Stimulated activated CD4-positive, alpha-beta T cell treated with anti-CD3 and anti-CD28 coated beads, Interleukin-1b, Interleukin-23, amount 100 ng/mL, for 48 hours (primary cell): Measurements from ENCODE around the gene SLC27A5.
"Not testable (repeated sequence)": the region's sequence is repeated elsewhere in the genome, so short reads cannot be mapped to it uniquely, and the experiment has no call there.

Source experiments
- DNase-seq: peaks from one replicate; pipeline ENCODE4 v3.0.0-alpha.2; 2020

Gene SLC27A5

GRCh38 chr19:58492265-58492664 is 19.5 kb downstream of the SLC27A5 start:
- DNase-seq: no peak

- no peak for DNase-seq
Observed at GRCh38 chr19:58491393-58491792, 20.4 kb downstream of the SLC27A5 start.

- DNase-seq: not testable (repeated sequence)
Observed at GRCh38 chr19:58484349-58484748, 27.4 kb downstream of the SLC27A5 start.

GRCh38 chr19:58483776-58484175 is 28.0 kb downstream of the SLC27A5 start:
- no peak for DNase-seq

DNA sequence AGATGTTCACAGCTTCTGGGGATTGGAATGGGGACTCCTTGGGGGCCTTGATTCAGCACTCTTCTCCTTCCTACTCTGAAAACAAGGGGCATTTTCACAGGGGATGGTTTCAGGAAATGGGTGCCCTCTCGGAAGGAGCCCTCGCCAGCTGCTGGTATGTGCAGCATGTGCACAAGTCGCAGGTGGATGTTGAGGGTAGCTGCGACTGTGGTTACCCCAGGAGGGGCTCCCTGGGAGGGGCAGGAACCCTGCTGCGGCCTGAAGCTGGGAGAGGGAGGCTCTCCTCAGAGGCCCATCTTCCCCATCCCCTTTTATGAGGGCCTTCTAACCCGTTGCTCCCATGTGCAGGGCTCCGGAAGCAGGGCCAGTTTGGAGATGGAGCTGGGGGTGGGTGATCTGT is 29.4 kb downstream of the SLC27A5 start:
- DNase-seq: no peak

- DNase-seq: no peak
Observed at GRCh38 chr19:58480831-58481230, 31.0 kb downstream of the SLC27A5 start.

GRCh38 chr19:58480481-58480830 is 31.3 kb downstream of the SLC27A5 start:
- no peak for DNase-seq

DNA sequence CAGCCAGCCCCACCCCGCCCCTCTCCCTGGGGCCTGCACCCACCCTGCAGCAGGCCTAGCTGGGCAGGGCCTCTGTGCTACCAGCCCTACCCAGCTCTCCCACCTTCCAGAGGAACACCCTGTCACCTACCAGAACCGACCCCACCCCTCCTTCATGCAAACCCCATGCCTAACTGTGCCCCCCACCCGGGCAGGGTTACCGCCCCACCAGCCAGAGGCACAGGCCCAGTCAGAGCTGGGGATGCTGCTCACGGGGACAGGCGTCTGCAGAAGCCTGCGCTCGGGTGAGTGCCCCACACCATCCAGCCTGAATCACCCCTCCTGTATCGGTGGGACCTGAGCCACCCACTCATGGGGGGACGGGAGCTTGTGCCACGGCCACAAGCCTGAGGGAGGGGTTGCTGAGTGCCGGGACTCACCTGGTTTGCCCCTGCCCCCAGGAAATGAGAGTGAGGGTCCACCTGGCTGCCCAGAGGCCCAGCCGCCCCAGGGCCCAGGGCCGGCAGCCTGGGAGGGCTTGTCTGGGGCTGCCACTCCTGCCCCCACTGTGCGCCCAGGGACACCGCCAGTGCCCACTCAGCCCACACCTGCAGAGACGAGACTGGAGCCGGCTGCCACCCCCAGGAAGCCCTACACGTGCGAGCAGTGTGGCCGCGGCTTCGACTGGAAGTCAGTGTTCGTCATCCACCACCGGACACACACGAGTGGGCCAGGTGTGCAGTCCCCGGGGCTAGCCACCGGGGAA is 31.9 kb downstream of the SLC27A5 start:
- no peak for DNase-seq

DNA sequence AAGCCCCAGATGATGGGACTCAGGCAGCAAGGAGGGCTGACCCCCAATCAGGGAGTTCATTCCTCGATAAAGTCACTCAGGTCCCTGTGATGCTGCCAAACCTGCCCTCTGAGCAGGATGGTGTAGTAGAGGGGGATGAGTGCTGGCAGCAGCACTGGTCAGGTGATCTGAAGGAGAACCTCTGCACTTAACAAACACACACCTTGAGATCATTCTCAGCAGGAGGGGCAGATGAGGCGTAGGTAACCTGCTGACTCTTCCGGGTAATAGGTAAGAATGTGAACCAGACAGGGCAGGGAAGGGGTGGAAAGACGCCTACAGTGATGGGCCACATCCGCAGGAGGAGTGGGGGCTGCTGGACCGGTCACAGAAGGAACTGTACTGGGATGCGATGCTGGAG is 32.5 kb downstream of the SLC27A5 start:
- no peak for DNase-seq

- DNase-seq: no peak
Observed at GRCh38 chr19:58477871-58478270, 33.9 kb downstream of the SLC27A5 start.

GRCh38 chr19:58477130-58477529 is 34.7 kb downstream of the SLC27A5 start:
- DNase-seq: no peak

- no peak for DNase-seq
Observed at GRCh38 chr19:58476498-58477015, 35.2 kb downstream of the SLC27A5 start.

- DNase-seq: peak; percentile 96
Observed at GRCh38 chr19:58475714-58476497, 35.9 kb downstream of the SLC27A5 start, which contains the start of gene ZNF446. Gene ZNF446, plus strand, starts transcription at chr19:58476352. Its CDS starts 867 bp downstream, at chr19:58477219.

DNA sequence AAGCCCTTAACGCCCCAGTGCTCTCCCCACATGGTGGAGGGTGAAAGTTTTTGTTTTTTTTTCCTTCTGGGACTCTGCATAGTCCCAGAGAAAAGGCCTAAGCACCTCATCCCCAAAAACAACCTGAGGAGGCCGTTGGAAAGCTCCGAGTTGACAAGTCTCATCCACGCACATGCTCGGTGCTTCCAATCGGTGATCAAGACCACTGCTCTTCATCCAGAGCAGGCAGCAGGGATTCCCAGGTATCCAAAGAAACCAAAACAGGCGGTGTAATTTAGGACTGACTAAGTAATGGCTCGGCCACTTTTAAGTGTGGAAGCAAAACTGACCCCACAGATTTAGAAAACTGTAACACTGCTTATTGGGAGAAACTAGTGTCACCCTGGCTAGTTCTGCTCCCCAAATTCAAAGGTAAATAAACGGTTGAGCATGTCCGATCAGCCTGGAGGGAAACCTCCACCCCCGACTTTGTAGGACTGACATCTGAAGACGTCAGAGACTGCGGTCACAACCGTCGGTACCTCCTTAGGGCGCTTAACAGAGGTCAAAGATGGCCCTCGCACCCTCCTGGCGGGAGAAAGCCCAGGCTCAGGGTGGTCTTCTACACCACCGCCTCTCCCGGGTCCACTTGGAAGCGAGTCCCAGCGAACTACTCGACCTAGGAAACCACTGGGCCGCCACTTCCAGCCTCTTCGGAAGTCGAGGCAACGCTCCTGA is 36.6 kb downstream of the SLC27A5 start:
- DNase-seq: no peak

GRCh38 chr19:58474291-58474996 is 37.3 kb downstream of the SLC27A5 start:
- DNase-seq: no peak

DNA sequence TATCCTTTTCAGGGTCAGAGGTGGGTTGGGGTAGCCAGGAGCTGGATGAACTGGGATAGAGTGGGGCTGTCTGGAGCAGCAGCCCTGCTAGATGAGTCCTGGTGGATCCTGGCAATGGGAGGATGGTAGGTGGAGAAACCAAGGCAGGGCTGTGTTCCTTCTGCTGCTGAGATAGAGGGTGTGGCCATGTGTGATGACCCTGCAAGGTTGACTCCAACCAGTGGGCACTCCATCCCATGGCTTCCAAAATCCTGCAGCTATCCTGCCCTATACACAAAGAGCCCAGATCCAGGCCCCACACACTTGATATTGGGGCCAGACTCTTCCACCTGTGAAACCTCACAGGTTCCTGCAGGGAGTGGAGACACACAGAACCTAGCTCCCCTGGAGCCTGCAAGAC is 38.0 kb downstream of the SLC27A5 start:
- DNase-seq: no peak

DNA sequence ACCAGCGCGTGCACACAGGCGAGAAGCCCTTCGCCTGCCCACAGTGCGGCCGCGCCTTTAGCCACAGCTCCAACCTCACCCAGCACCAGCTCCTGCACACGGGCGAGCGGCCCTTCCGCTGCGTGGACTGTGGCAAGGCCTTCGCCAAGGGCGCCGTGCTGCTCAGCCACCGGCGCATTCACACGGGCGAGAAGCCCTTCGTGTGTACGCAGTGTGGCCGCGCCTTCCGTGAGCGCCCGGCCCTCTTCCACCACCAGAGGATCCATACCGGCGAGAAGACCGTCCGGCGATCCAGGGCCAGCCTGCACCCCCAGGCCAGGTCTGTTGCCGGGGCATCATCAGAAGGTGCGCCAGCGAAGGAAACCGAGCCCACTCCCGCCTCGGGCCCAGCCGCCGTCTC is 40.1 kb downstream of the SLC27A5 start:
- no peak for DNase-seq

- not testable (repeated sequence) for DNase-seq
Observed at GRCh38 chr19:58470837-58471543, 40.8 kb downstream of the SLC27A5 start.

- DNase-seq: no peak
Observed at GRCh38 chr19:58469241-58470013, 42.4 kb downstream of the SLC27A5 start.

DNA sequence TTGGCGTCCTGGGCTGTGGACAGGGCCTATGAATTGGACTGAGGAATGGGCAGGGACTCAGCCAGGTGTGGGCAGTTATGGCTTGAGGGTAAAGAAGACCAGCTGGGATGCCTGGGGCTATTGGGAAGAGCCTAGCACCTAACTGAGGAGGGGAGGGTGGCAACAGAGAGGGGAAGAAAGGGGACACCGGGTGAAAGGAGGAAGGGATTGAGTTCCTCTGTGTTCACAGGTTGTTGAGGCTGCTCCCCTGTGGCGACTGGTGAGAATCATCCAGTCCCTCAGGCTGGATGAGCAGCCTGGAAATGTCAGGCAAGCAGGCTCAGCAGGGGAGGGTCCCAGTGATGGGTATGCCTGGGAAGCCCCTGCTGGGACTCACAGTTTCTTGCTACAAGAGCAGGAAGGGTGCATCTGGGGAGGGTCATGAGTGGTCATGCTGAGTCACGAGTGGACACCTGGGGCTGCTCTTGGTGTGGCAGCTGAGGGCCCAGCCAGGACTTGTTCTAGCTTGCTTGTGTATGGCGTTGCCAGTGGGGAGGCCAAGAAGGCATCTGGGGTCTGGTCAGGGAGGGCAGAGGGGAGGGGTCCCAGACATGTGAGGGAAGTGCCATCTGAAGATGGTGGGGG is 43.5 kb downstream of the SLC27A5 start:
- DNase-seq: no peak
